Measurements from ENCODE around the gene SUPT16H. TPM values are rescaled to one million over a fixed set of nuclear protein-coding genes. Genes with fewer than 3 reads are reported as not detected.

Gene SUPT16H
- total and polyA plus RNA-seq, 2 of the 13 experiments (the other 11 are each of a cell fraction or from before 2014, with no cell fraction given), result 77.5 to 230 TPM

DNA sequence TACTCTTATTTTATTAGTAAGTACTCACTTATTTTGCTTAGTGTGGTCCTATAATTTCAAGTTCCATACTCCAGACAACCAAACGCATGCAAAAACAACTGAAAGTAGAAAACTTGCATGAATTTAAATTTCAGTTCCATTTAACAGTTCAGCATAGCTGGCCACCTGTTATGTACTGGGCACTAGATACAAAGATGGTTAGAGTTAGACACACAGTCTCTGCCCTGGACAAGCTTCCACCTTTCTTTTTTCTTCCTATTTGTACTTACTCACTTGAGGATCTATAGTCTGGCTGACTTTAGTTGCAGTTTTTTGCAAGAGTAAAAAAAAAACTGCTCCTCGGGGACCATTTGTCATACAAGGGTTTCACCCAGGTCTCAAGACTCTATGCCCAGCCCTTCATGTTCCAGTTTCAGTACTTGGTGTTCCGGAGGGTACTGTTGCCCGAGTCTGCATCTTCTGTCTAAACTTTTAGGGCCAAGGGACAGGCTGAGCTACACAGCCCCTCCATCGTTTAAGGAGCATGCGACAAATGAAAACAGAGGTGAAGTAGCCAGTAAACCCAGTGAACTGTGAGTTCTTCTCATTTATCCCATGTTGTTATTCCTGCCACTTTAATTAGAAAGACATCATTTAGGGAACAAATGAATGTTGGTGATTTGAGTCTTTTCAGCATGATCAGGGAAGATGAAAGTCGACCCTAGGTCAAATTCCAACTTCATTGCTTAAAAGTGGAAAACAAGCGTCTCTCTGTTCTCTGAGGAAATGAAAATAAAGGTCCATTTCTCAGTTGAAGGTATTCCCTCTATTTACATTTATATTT, 81.6 kb downstream of the SUPT16H start (continued):
- TF ChIP-seq, protein P1, sequence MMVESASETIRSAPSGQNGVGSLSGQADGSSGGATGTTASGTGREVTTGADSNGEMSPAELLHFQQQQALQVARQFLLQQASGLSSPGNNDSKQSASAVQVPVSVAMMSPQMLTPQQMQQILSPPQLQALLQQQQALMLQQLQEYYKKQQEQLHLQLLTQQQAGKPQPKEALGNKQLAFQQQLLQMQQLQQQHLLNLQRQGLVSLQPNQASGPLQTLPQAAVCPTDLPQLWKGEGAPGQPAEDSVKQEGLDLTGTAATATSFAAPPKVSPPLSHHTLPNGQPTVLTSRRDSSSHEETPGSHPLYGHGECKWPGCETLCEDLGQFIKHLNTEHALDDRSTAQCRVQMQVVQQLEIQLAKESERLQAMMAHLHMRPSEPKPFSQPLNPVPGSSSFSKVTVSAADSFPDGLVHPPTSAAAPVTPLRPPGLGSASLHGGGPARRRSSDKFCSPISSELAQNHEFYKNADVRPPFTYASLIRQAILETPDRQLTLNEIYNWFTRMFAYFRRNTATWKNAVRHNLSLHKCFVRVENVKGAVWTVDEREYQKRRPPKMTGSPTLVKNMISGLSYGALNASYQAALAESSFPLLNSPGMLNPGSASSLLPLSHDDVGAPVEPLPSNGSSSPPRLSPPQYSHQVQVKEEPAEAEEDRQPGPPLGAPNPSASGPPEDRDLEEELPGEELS (CRISPR knock-in tag; IDR thresholded peaks at IDR 0.05), result 0 out of 2 replicates have a peak, but pooled peaks have one; percentile 22
- TF ChIP-seq ZNF121 (CRISPR knock-in tag; IDR thresholded peaks at IDR 0.05), result no peak
- peak; percentile 36; the same call in 1 of the 2 replicates for TF ChIP-seq ZNF792 (CRISPR knock-in tag; IDR thresholded peaks at IDR 0.05)
- TF ChIP-seq CHD4 (IDR thresholded peaks at IDR 0.05; ENCODE audit: borderline replicate concordance, low read length), result peak; percentile 71
- TF ChIP-seq, protein P2, sequence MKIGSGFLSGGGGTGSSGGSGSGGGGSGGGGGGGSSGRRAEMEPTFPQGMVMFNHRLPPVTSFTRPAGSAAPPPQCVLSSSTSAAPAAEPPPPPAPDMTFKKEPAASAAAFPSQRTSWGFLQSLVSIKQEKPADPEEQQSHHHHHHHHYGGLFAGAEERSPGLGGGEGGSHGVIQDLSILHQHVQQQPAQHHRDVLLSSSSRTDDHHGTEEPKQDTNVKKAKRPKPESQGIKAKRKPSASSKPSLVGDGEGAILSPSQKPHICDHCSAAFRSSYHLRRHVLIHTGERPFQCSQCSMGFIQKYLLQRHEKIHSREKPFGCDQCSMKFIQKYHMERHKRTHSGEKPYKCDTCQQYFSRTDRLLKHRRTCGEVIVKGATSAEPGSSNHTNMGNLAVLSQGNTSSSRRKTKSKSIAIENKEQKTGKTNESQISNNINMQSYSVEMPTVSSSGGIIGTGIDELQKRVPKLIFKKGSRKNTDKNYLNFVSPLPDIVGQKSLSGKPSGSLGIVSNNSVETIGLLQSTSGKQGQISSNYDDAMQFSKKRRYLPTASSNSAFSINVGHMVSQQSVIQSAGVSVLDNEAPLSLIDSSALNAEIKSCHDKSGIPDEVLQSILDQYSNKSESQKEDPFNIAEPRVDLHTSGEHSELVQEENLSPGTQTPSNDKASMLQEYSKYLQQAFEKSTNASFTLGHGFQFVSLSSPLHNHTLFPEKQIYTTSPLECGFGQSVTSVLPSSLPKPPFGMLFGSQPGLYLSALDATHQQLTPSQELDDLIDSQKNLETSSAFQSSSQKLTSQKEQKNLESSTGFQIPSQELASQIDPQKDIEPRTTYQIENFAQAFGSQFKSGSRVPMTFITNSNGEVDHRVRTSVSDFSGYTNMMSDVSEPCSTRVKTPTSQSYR (CRISPR knock-in tag; IDR thresholded peaks at IDR 0.05; ENCODE audit: borderline replicate concordance), result no peak
- TF ChIP-seq, protein P3, sequence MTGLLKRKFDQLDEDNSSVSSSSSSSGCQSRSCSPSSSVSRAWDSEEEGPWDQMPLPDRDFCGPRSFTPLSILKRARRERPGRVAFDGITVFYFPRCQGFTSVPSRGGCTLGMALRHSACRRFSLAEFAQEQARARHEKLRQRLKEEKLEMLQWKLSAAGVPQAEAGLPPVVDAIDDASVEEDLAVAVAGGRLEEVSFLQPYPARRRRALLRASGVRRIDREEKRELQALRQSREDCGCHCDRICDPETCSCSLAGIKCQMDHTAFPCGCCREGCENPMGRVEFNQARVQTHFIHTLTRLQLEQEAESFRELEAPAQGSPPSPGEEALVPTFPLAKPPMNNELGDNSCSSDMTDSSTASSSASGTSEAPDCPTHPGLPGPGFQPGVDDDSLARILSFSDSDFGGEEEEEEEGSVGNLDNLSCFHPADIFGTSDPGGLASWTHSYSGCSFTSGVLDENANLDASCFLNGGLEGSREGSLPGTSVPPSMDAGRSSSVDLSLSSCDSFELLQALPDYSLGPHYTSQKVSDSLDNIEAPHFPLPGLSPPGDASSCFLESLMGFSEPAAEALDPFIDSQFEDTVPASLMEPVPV (CRISPR knock-in tag; IDR thresholded peaks at IDR 0.05), result no peak
- no peak for TF ChIP-seq ZFP90 (CRISPR knock-in tag; IDR thresholded peaks at IDR 0.05; ENCODE audit: borderline replicate concordance)
- no peak; the same call in 1 of the 2 replicates for TF ChIP-seq HOXA3 (CRISPR knock-in tag; IDR thresholded peaks at IDR 0.05)
- TF ChIP-seq YY1 (IDR thresholded peaks at IDR 0.05; ENCODE audit: insufficient read depth, insufficient replicate concordance, low read depth, low read length), result no peak
- no peak for TF ChIP-seq ZFP1 (CRISPR knock-in tag; IDR thresholded peaks at IDR 0.05)
- no peak for TF ChIP-seq CCDC6 (CRISPR knock-in tag; IDR thresholded peaks at IDR 0.05)
- TF ChIP-seq SNAI1 (CRISPR knock-in tag; IDR thresholded peaks at IDR 0.05; ENCODE audit: borderline replicate concordance), result no peak
- TF ChIP-seq, protein P4, sequence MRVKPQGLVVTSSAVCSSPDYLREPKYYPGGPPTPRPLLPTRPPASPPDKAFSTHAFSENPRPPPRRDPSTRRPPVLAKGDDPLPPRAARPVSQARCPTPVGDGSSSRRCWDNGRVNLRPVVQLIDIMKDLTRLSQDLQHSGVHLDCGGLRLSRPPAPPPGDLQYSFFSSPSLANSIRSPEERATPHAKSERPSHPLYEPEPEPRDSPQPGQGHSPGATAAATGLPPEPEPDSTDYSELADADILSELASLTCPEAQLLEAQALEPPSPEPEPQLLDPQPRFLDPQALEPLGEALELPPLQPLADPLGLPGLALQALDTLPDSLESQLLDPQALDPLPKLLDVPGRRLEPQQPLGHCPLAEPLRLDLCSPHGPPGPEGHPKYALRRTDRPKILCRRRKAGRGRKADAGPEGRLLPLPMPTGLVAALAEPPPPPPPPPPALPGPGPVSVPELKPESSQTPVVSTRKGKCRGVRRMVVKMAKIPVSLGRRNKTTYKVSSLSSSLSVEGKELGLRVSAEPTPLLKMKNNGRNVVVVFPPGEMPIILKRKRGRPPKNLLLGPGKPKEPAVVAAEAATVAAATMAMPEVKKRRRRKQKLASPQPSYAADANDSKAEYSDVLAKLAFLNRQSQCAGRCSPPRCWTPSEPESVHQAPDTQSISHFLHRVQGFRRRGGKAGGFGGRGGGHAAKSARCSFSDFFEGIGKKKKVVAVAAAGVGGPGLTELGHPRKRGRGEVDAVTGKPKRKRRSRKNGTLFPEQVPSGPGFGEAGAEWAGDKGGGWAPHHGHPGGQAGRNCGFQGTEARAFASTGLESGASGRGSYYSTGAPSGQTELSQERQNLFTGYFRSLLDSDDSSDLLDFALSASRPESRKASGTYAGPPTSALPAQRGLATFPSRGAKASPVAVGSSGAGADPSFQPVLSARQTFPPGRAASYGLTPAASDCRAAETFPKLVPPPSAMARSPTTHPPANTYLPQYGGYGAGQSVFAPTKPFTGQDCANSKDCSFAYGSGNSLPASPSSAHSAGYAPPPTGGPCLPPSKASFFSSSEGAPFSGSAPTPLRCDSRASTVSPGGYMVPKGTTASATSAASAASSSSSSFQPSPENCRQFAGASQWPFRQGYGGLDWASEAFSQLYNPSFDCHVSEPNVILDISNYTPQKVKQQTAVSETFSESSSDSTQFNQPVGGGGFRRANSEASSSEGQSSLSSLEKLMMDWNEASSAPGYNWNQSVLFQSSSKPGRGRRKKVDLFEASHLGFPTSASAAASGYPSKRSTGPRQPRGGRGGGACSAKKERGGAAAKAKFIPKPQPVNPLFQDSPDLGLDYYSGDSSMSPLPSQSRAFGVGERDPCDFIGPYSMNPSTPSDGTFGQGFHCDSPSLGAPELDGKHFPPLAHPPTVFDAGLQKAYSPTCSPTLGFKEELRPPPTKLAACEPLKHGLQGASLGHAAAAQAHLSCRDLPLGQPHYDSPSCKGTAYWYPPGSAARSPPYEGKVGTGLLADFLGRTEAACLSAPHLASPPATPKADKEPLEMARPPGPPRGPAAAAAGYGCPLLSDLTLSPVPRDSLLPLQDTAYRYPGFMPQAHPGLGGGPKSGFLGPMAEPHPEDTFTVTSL (CRISPR knock-in tag; IDR thresholded peaks at IDR 0.05; ENCODE audit: borderline replicate concordance), result 0 out of 2 replicates have a peak, but pooled peaks have one; percentile 32
- no peak for TF ChIP-seq KLF9 (CRISPR knock-in tag; IDR thresholded peaks at IDR 0.05; ENCODE audit: low read depth)
- no peak for TF ChIP-seq SIN3A (IDR thresholded peaks at IDR 0.05; ENCODE audit: borderline replicate concordance, low read depth, low read length)
- no peak for TF ChIP-seq NKX3-1 (CRISPR knock-in tag; IDR thresholded peaks at IDR 0.05)
- TF ChIP-seq NR1H2 (CRISPR knock-in tag; IDR thresholded peaks at IDR 0.05; ENCODE audit: borderline replicate concordance, low read depth), result no peak

Data from HepG2 (cell line).